ENCODE measurements around the gene PPM1G.

The PPM1G gene

DNA sequence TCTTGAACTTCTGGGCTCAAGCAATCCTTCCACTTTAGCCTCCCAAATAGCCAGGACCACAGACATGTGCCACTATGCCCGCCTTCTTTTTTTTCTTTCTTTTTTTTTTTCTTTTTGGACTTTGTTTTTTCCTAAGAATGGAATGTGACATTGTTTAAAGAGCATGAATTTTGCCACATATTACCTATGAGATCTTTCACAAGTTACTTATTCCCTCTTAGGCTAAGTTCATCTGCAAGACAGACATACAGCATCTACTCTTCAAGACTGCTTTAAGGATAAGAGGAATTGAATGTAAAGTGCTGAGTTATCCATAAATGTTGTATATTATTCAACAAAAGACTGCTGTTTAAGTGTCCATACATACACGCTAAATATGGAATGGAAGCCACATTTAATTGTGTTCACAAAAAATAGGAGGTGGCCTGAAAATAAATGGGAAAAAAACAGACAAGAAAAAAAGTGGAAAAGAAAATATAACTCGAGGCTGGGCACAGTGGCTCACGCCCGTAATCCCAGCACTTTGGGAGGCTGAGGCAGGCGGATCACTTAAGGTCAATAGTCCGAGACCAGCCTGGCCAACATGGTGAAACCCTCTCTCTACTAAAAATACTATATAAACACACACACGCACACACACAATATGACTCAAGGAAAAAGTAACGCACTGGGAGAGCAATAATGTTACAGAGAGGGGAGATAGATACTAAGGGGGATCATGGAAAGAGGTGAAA lies 3.2 kb upstream of the PPM1G start:
- DNase-seq (ENCODE audit: low spot score): no peak

DNA sequence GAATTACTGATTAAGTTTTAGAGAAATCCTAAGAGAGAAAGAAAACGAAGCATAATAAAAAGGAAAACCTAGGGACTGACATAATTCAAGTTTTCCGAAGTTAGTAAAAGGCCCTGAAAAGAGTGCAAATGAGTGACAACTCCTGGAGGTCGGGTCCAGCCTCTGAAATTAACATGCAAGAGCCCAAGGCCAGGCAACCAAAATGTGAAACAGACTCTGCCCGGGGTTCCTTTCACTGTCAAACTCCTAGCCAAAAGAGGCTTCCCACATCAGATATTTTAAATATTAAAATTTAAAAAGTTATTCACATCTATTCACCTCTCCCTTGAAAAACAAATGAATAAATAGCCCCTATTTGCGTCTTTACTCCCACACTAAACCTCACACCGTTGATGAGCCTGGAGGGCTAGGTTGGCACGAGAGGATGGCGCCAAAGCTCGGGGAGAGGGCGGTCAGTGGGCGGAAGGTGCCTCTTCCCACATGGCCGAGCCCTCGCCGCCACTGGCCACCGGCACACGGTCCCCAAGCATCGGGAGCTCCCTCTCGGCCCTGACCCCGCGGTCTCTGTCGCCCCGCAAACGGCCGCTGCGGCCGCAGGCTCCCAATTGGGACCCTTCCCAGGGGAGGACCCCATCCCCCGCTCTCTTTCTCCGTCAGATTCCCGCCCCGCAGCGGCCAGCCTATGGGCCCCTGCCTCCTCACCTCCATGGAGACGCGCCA lies 630 bp downstream of the PPM1G start:
- peak; percentile 19 for DNase-seq (ENCODE audit: low spot score)

DNA sequence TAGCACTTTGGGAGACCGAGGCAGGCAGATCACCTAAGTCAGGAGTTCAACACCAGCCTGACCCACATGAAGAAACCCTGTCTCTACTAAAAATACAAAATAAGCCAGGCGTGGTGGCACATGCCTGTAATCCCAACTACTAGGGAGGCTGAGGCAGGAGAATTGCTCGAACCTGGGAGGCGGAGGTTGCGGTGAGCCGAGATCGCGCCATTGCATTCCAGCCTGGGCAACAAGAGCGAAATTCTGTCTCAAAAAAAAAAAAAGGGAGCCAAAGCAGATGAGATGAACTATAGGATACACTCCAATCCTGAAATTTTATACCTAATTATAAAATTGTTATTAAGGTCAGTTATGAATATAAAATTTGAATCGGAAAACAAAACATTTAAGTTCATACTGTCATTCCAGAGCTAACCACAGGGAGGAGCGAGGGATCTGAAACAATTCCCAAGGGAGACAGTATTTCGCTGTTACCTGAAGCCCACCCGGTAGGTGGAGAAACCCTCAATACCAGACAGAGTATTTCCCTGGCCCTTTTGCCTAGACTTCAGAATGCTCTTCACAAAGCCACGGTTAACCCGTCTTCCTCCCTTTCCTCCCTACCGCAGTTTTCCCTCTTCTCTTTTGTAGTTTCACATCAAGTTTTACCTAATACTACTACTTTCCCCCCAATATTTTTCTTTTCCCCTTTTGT lies 1.4 kb downstream of the PPM1G start:
- DNase-seq (ENCODE audit: low spot score): peak; percentile 33

DNA sequence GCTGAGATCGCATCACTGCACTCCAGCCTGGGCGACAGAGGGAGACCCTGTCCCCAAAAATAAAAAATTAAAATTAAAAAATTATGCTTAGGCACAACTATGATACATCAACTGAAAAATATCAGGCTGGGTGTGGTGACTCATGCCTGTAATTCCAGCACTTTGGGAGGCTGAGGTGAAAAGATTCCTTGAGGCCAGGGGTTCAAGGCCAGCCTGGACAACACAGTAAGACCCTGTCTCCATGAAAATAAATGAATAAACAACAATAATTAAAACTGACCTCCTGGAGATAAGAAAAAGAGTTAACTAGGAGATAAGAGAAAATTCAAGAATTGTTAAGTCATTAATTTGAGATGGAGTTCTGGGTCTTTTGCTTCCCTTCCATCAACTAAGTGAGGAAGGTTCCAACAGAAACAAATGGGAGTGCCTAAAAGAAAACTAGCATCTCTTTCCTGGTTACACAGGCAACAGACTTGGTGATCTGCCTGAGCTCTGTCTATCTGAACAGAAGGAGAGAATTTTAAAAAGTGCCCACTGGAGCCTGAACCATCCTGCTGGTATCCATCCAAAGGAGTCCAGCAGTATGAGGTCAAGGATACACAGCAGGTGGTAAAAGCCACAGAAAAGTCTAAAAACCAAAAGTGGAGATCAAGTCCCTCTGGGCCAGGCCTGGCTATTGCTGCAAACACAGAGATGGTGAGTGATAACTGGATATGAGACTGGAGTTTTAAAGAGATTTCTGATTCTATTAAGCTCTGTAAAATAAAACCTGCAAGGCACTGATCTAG lies 8.8 kb downstream of the PPM1G start:
- no peak for DNase-seq (ENCODE audit: low spot score)

DNA sequence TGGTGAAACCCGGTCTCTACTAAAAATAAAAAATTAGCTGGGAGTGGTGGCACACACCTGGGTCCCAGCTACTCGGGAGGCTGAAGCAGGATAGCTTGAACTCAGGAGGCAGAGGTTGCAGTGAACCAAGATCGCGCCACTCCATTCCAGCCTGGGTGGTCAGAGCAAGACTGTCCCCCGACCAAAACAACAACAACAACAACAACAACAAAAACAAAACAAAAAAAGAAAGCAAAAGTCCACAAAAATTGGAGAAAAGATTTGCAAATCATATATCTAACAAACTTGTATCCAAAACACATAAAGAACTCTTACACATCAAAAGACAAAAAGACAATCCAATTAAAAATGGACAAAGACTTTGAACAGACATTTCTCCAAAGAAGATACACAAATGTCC lies 10.4 kb downstream of the PPM1G start:
- no peak for DNase-seq (ENCODE audit: low spot score)

DNA sequence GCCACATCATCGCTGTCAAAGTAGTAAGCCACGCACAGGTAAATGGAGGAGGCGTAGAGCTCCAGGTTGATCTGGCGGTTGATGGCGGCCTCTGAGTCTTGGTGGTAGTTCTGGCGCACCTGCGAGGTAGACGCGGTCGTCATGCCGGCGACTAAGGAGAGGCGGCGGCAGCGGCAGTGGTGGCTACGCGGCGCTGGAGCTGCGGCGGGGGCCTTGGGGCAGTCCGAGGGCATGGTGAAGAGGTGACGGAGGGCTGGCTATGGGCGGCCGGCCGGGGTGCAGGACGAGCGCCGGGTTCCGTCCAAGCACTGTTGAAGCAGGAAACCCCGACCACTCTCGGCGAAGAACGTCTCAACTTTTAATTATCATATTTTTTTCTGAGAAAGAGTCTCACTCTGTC lies 16.2 kb downstream of the PPM1G start:
- no peak for DNase-seq (ENCODE audit: low spot score)

DNA sequence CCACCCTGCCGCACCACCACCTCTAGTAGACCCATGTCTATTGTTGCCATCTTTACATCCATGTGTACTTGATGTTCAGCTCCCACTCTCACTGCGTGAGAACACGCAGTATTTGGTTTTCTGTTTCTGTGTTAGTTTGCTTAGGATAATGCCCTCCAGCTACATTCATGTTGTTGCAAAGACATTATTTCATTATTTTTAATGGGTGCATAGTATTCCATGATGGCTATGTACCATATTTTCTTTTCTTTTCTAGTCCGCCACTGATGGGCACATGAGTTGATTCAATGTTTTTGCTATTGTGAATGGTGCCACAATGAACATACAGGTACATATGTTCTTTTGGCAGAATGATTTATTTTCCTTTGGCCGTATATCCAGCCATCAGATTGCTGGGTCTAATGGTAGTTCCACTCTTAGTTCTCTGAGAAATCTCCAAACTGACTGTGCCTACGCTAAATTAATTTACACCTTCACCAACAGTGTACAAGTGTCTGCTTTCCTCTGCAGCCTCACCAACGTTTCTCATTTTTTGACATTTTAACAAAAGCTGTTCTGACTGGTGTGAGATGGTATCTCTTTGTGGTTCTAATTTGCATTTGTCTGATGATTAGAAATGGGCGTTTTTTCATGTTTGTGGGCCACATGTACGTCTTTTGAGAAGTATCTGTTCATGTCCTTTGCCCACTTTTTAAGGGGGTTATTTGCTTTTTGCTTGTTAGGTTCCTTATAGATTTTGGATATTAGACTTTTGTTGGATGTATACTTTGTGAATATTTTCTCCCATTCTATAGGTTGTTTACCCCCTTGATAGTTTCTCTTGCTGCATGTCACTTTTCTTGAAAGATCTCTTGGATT lies 18.3 kb downstream of the PPM1G start:
- DNase-seq (ENCODE audit: low spot score): no peak

DNA sequence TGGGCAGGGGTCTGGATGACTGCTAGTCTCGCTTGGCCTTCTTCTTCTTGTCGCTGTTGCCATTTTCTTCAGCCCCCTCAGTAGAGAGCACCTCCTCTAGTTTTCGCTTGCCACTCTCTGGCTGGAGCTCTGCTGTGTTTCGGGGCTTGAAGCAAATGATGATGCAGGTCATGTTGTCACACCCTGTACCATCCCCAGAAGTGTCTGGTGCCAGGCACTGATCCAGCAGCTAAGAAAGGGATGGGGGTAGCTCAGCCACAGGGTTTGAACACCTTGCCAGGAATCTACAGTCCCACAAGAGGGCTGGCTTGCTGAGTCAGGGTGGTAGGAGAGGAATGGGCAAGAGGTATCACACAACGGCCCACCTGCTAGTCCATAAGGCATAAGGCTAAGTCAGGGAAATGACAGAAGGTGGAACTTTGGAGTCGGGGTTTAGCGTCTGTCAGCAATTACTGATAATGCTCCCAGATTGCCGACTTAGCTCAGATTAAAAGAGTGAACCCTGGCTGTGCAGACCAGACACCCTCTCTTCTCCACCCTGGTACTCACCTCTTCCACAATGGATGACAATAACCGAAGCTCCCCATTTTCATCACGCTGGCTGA lies 27.7 kb downstream of the PPM1G start:
- no peak for DNase-seq (ENCODE audit: low spot score)

DNA sequence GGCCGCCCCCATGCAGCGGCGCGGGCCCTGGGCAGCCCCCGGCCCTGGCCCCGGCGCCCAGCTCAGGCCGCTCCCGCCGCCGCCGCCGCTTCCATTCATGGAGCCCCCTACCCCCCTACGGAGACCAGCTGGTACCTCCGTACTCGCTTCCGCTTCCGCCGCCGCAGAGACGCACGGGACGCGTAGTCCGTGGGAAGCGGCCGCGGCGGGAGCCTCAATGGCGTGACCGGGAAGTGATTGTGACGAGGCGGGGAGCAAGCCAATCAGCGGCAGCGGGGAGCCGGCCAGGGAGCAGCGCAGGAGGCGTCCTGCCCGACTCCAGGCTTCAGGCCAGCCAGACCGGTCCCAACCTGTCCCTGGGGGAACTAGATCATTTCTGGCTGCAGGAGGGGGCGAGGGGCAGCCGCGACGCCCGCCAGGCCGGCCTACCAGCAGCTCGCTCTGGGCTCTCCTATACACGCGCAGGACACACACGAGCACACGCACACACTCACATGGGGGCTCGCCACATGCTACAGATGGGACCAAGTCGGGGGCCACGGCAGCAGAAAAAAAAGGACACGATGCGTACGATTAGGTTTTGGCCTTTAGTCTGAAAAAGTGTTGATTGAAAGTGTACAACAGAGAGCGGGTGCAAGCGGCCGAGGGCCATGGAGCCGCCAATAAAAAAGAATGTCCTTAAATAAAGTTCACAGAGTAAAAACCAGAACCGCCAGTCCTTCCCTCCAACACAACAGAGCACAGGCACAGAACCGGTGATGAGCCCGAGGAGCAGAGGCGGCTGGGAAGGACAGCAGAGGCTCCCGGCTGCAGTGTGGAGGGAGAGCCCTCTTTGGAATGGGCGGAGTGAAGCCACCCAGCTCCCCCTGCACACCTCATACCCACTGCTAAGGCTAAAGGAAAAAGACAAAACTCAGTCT lies 28.5 kb downstream of the PPM1G start, which contains the start of gene ZNF513:
Gene ZNF513 (minus strand): TSS at position 109 of the 920 bp plus-strand sequence. CDS start 208 bp downstream, outside the sequence.
- DNase-seq (ENCODE audit: low spot score): peak; percentile 86

DNA sequence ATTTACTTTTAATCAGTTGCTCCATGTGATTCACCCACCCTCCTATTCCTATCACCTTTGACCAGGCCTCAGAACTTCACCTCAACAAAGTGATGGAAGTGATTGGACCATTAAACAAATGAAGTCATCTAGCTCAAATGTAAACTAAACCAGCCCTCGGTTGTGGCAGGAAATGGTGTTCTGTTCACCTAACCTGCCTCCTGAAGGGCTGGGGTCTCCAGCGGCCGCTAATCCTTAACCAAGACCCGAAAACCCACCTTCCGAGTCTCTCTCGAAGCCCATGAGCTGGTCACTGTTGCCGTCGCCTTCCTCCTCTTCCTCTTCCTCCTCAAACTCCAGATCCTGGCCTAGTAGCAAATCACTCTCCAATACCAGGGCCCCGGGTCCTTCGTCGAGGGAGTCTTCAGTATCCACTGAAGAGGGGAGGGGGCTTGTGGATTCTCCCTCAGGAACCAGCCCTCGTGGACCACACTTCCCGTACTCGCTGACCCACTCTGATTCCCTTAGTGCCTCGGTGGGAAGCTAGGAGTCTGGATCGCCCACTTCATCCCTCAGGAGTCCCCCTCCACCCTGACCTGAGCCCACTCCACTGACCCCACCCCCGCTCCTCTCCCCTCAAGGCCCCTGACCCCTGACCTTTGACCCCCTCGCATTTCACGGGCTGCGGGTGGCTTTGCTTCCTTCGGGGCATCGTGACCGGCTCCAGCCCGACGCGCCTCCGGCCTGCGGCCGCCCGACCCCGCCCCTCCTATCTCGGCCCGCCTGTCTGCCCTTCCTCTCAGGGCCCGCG lies 29.4 kb downstream of the PPM1G start:
- no peak for DNase-seq (ENCODE audit: low spot score)

DNA sequence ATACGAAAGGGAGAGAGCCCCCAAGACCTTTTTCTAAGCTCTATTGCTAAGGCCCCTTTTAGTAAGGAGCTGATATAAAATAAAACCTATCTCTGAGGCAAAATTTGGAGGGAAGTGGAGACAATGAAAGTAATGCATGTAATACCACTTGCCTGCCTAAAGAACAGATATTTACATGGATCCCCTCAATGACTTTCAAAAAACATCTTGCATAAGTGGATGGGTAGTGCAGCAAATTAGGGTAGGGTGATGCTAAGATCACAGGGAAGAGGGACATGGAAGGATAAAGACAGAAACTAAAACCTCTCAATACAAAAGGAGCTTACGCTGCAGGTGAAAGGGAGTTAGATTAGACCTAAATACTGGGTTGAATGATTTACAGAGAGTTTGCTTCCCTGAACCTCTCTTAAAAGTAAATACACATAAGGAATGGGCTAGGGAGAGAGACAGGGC lies 30.0 kb downstream of the PPM1G start:
- no peak for DNase-seq (ENCODE audit: low spot score)

DNA sequence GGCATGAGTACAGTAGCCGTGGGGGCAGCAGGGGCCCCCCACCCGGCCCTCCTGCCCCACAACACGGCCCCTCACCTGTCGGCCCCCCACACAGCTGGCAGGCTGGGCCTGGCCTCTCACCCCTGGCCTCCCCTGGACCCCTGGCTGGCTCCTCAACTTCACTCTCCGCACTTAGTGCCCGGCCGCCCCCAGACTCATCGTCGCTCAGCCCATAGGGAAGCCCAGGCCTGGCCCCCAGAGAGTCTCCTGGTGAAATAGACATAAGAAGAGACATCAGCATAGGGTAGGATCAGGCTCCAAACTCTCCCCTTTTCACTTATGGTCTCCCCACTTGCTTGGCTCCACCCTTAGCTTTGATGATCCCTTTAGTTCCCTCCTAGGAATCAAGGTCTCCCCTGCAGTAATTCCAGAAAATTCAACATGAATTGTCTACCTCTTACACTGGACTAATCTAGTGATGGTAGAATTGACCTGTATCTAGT lies 30.5 kb downstream of the PPM1G start:
- no peak for DNase-seq (ENCODE audit: low spot score)

DNA sequence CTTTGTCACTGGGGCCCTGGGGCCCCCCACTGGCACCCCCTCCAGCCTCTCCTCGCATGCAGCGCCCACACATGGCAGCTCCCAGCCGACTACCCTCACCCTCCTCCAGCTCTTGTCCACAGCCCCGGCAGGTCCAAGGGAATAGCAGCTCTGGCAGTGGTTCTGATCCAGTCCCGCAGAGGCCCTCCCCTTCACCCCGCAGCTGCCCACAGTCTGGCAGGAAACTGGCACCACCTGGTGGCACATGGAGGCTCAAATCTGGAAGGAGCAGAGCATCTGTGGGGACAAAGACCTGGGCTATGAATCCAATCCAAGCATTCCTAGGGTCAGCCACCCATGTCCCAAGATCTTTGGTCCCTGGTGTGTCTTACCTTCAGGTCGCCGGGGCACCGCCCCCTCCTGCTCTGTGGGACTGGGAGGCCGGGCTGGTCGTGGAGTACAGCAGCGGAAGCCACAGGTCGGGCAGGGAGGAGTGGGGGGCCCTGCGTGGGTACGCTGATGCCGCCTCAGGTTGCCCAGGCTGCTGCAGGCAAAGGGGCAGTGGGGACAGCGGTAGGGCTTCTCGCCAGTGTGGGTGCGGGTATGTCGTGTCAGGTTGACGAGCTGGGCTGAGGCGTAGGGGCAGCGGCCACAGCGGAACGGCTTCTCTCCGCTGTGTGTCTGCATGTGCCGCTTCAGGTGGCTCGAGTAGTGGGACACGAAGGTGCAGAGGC lies 31.1 kb downstream of the PPM1G start:
- no peak for DNase-seq (ENCODE audit: low spot score)

DNA sequence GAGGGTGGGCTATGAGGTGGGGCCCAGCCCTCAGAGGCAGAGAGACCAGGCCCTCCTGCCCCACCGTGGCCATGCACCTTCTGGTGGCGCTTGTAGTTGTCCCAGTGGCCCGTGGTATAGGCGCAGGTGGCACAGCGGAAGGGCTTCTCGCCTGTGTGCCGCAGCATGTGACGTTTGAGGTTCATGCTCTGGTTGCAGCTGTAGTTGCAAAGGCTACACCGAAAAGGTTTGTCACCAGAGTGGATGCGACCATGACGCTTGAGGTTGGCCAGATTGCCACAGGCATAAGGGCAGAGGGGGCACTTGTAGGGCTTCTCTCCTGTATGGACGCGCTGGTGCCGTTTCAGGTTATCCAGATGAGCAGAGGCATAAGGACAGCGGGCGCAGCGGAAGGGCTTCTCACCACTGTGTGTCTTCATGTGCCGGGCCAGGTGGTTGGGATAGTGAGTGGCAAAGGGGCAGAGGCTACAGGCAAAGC lies 31.7 kb downstream of the PPM1G start:
- DNase-seq (ENCODE audit: low spot score): no peak

DNA sequence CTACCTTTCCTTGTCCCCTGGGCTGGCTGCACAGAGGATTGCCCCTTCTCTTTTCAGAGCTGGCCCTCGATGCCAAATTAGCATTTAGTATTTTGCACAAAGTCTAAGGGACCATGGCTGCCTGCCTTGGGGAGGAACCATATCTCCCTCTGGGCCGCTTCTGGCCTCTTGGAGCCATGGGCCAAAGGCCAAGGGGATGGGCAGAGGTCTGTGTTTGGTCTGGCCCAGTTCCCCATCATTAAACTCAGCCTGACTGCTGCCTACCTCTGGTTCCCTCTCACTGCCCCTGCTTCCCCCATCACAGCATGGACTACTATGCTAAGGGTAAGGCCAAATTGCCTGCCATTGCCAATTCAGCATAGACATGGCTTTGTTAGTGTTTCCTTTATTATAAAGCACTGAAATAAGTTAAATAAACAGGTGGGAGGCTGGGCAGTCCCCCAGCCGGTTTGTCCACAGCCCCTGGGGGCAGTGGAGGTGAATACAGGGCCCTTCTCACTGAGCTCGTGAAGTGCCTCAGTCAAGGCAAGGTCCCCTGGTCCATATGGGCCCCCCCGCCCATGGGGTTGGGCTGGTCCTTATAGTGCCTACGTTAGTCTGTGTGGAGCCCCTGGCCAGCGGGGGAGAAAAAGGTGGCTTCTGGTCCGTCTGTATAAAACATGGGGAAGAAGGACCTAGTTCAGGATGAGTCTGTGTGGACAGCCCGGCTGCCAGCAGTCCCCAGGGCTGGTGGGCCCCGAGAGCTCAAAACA lies 32.3 kb downstream of the PPM1G start:
- DNase-seq (ENCODE audit: low spot score): no peak

DNA sequence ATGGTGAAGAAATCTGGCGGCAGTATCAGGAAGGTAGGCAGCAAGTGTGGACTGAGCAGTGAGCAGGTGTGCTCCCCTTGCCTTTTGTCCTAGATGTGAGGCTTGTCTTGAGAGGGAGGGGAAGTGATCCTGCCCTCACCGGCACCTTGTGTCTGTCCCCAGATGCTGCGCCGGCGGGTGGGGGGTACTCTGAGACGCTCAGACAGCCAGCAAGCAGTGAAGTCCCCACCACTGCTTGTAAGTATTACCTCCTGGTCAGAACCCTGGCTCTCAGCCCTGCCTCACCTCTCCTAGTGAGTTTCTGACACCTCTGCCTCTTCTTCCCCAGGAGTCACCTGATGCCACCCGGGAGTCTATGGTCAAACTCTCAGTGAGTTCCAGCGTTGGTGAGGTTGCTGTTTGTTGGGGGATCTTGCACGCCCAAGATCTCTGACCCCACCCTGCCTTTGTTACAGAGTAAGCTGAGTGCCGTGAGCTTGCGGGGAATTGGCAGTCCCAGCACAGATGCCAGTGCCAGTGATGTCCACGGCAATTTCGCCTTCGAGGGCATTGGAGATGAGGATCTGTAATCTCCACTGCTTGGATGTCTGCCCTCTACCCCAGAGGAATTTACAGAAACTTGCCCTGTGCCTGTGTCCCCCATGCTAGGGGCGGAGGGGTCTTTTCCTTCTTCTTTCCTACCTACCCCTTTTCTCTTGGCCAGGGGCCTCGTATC lies 33.1 kb downstream of the PPM1G start:
- no peak for DNase-seq (ENCODE audit: low spot score)
